ENCODE results near the gene RIOK3.

RIOK3 gene

DNA sequence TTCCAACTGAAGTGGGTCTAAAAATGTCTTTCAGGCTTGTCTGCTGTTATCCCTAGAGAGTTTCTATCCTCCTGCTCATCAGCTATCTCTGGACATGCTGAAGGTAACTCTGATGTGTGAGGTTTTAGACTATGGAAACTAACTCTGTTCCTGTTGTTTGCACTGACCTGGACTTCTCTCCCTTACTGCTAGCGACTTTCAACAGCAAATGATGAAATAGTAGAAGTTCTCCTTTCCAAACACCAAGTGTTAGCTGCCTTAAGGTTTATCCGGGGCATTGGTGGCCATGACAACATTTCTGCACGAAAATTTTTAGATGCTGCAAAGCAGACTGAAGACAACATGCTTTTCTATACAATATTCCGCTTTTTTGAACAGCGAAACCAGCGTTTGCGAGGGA lies 77.1 kb downstream of the RIOK3 start:
- DNase-seq (ENCODE audit: low read depth), result no peak

DNA sequence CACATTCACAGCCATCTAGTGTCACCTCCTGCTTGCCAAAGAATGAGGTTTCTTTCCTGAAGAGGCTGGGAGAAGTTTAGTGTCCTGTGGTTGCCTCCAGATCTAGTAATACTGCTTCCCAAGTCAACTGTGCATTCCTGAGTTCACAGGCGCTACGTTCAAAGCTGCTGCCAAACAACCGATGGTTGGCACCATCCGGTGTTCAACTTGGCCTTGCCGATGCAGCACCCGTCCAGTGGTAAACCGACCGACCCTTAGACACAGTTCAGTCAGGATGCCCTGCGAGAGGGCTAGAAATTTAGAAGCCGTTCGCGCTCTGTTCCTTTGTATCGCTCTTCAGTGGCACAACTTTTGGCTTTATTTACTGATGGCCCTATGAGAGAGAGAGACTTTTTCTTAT lies 78.8 kb downstream of the RIOK3 start:
- no peak for DNase-seq (ENCODE audit: low read depth)

Data from stimulated activated CD8-positive, alpha-beta memory T cell treated with anti-CD3 and anti-CD28 coated beads, Interleukin-12 subunit alpha, Interleukin-12 subunit beta, amount 100 ng/mL, for 1 hour (primary cell).